Calu3 (cell line): ENCODE measurements around the gene EIF2B5. TPM values are rescaled to one million over a fixed set of nuclear protein-coding genes. Genes with fewer than 3 reads are reported as not detected.

Experiments used
- BruUV-seq: library from RNA; stranded (reverse); fragments of 400-500 nt; replicated peaks from 2 replicates; lab custom pipeline; 2021; lab: Mats Ljungman, UMichigan
- CTCF ChIA-PET: fragments of 300-600 bp; sonication (Branson Sonifier 250); formaldehyde crosslinking; loops from one replicate; lab custom pipeline; 2022; ENCODE audit warnings: antibody characterized with exemption; lab: Charles Lee
- DNase-seq: peaks from one replicate; pipeline ENCODE4 v3.0.0; 2022
- H3K27ac Mint-ChIP-seq: one replicate; pipeline ENCODE4 v1.8.0; 2022; ENCODE audit warnings: mixed read lengths; ENCODE audit not compliant: unreplicated experiment
- H3K27me3 Mint-ChIP-seq: one replicate; pipeline ENCODE4 v1.8.0; 2022; ENCODE audit warnings: mixed read lengths; ENCODE audit not compliant: unreplicated experiment
- H3K36me3 Mint-ChIP-seq: one replicate; pipeline ENCODE4 v1.8.0; 2022; ENCODE audit warnings: mild to moderate bottlenecking, moderate library complexity, mixed read lengths; ENCODE audit not compliant: insufficient read depth, unreplicated experiment
- H3K4me1 Mint-ChIP-seq: one replicate; pipeline ENCODE4 v1.8.0; 2022; ENCODE audit warnings: mild to moderate bottlenecking, low read depth, mixed read lengths; ENCODE audit not compliant: unreplicated experiment
- H3K4me3 Mint-ChIP-seq: one replicate; pipeline ENCODE4 v1.8.0; 2022; ENCODE audit warnings: mild to moderate bottlenecking, low read depth, moderate library complexity, mixed read lengths; ENCODE audit not compliant: unreplicated experiment
- H3K9me3 Mint-ChIP-seq: one replicate; pipeline ENCODE4 v1.8.0; 2022; ENCODE audit warnings: low read depth, mixed read lengths; ENCODE audit not compliant: unreplicated experiment
- CTCF ChIP-seq: fragments of 200-600 bp; IDR thresholded peaks from one replicate; pipeline ENCODE4 v1.8.0; 2022; ENCODE audit warnings: antibody characterized with exemption; ENCODE audit not compliant: unreplicated experiment
- intact Hi-C: fragments of 100-400 bp; cut with micrococcal nuclease; formaldehyde crosslinking; loops from one replicate; pipeline ENCODE4 v1.10.0; 2022; ENCODE audit not compliant: unreplicated experiment
- total RNA-seq: library from RNA; stranded (reverse); gene quantifications from 2 replicates; pipeline ENCODE4 v1.2.3, GENCODE V29; 2022

Gene EIF2B5
- total RNA-seq, 1 experiment from 2014 or later, result 79.6 TPM

- CTCF ChIA-PET, result no interaction called here
- H3K36me3 Mint-ChIP-seq, result peaks cover 82% of the 10 kb centered on the region
- H3K4me3 Mint-ChIP-seq, result no peak overlapping the region
- no TSS peak for BruUV-seq
- no peak overlapping the region for H3K27ac Mint-ChIP-seq
- H3K27me3 Mint-ChIP-seq, result no peaks in the 10 kb centered on the region
- peaks cover 27% of the 10 kb centered on the region for H3K4me1 Mint-ChIP-seq
- H3K9me3 Mint-ChIP-seq, result no peaks in the 10 kb centered on the region
- no peak for TF ChIP-seq CTCF
- no peak for DNase-seq
- intact Hi-C loops, result no loop called here
Measured at GRCh38 chr3:184189421-184189820, 54.3 kb downstream of the EIF2B5 start.

DNA sequence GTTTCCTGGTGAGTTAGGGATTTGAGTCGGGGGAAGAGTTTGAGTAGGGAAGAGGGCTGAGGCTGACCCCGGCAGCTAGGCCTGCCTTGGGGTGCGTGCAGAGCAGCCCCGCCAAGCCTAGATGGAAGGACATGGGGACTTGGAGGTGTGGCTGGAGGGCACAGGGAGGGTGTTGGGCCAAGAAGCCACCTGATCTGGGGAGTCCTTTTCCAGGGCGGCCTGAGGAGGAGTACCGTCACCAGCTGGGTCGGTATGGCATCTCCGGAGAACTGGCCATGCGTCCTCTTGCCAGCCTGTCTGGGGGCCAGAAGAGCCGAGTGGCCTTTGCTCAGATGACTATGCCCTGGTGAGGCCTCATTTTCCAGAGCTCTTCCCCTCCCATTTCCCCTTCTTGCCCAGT is 57.7 kb downstream of the EIF2B5 start:
- BruUV-seq, result no TSS peak

DNA sequence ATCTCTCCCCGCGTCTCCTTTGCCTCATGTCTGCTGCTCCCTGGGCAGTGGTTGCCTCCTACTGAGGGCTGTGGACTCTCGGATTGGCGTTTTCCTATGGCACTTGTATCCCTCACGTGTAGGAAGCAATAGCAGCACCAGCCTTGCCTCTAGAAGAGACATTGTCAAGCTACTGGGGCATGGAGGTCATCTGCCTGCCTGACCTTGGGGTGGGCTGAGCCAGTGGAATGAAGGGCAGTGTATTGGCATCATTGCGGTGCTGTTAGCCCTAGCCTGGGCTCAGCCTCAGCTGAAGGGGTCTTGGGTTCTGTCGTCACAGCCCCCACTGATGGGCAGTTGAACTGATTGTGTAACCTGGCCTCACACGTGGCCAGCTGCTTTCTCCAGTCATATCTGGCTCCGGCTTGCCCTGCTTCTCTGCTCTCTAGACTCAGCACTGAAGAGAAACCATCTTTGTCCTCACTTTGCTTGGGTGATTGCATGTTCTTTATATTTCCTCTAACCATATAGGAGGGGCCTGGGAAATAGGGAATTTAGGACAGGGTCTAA is 58.9 kb downstream of the EIF2B5 start:
- CTCF ChIA-PET, result no interaction called here
- no TSS peak for BruUV-seq
- DNase-seq, result no peak
- H3K9me3 Mint-ChIP-seq, result no peaks in the 10 kb centered on the region
- H3K4me1 Mint-ChIP-seq, result no peaks in the 10 kb centered on the region
- no peaks in the 10 kb centered on the region for H3K27me3 Mint-ChIP-seq
- no peak overlapping the region for H3K27ac Mint-ChIP-seq
- intact Hi-C loops, result no loop called here
- H3K4me3 Mint-ChIP-seq, result no peak overlapping the region
- TF ChIP-seq CTCF, result no peak
- H3K36me3 Mint-ChIP-seq, result peaks cover 48% of the 10 kb centered on the region

More for the DNA sequence above, 57.7 kb downstream of the EIF2B5 start:
- Mint-ChIP-seq H3K9me3 (no peaks in the 10 kb centered on the region), H3K27ac (no peak overlapping the region), H3K4me1 (peaks cover 3% of the 10 kb centered on the region), H3K27me3 (no peaks in the 10 kb centered on the region), H3K36me3 (peaks cover 58% of the 10 kb centered on the region), H3K4me3 (no peak overlapping the region)
- intact Hi-C loops, result no loop called here
- no peak for DNase-seq
- CTCF ChIA-PET, result no interaction called here
- no peak for TF ChIP-seq CTCF

Other genes starting within 250 kb of the EIF2B5 start
- gene ABCC5, start 117.5 kb upstream of the EIF2B5 start, total RNA-seq, result 33.8 and 39.1 TPM in 2 replicates
- not detected in 2 replicates for gene HTR3D, start 103.6 kb upstream of the EIF2B5 start, total RNA-seq
- not detected in 2 replicates for gene HTR3C, start 82.3 kb upstream of the EIF2B5 start, total RNA-seq
- not detected in 2 replicates for gene HTR3E, start 38.3 kb upstream of the EIF2B5 start, total RNA-seq
- gene DVL3, start 20.0 kb downstream of the EIF2B5 start, total RNA-seq, result 105 and 106 TPM in 2 replicates
- 394 and 401 TPM in 2 replicates for gene AP2M1, start 39.5 kb downstream of the EIF2B5 start, total RNA-seq
- 114 and 116 TPM in 2 replicates for gene ABCF3, start 50.8 kb downstream of the EIF2B5 start, total RNA-seq
- 0.54 and 0.90 TPM in 2 replicates for gene VWA5B2, start 94.2 kb downstream of the EIF2B5 start, total RNA-seq
- gene ALG3, start 113.6 kb downstream of the EIF2B5 start, total RNA-seq, result 131 and 140 TPM in 2 replicates
- gene EEF1AKMT4, start 114.3 kb downstream of the EIF2B5 start, total RNA-seq, result 11.2 and 11.6 TPM in 2 replicates
- 3.3 and 3.6 TPM in 2 replicates for gene CAMK2N2, start 126.2 kb downstream of the EIF2B5 start, total RNA-seq
- not detected in 2 replicates for gene ECE2, start 140.7 kb downstream of the EIF2B5 start, total RNA-seq
- 513 and 530 TPM in 2 replicates for gene PSMD2, start 163.9 kb downstream of the EIF2B5 start, total RNA-seq
- 662 and 673 TPM in 2 replicates for gene EIF4G1, start 179.2 kb downstream of the EIF2B5 start, total RNA-seq
- 24.4 and 29.2 TPM in 2 replicates for gene FAM131A, start 202.2 kb downstream of the EIF2B5 start, total RNA-seq
- 22.9 and 25.3 TPM in 2 replicates for gene CLCN2, start 226.2 kb downstream of the EIF2B5 start, total RNA-seq
- gene POLR2H, start 226.4 kb downstream of the EIF2B5 start, total RNA-seq, result 128 and 131 TPM in 2 replicates
- gene THPO, start 242.8 kb downstream of the EIF2B5 start, total RNA-seq, result not detected in 2 replicates
- not detected in 2 replicates for gene CHRD, start 244.7 kb downstream of the EIF2B5 start, total RNA-seq